Progenitor cell of endocrine pancreas (in vitro differentiated cells): ENCODE data around the gene BAMBI. TPM values are rescaled to one million over a fixed set of nuclear protein-coding genes. Genes with fewer than 3 reads are reported as not detected.
A peak's percentile ranks its signal among the peaks of the same experiment; 100 is the strongest.

ENCODE experiments used
- DNase-seq: peaks from one replicate; pipeline ENCODE4 v3.0.0; 2021; ENCODE audit warnings: low spot score; ENCODE audit not compliant: unreplicated experiment
- H3K27ac Mint-ChIP-seq: 2 replicates; pipeline ENCODE4 v1.8.0; 2021; ENCODE audit warnings: mild to moderate bottlenecking, moderate library complexity, mixed read lengths
- H3K27me3 Mint-ChIP-seq: 2 replicates; pipeline ENCODE4 v1.8.0; 2021; ENCODE audit warnings: mixed read lengths
- H3K36me3 Mint-ChIP-seq: 2 replicates; pipeline ENCODE4 v1.8.0; 2022; ENCODE audit warnings: mixed read lengths; ENCODE audit not compliant: insufficient read depth
- H3K4me1 Mint-ChIP-seq: 2 replicates; pipeline ENCODE4 v1.8.0; 2021; ENCODE audit warnings: low read depth, mixed read lengths
- H3K4me3 Mint-ChIP-seq: 2 replicates; pipeline ENCODE4 v1.8.0; 2021; ENCODE audit warnings: low read depth, mild to moderate bottlenecking, moderate library complexity, mixed read lengths
- H3K9me3 Mint-ChIP-seq: 2 replicates; pipeline ENCODE4 v1.8.0; 2021; ENCODE audit warnings: low read depth, mixed read lengths
- CTCF ChIP-seq: fragments of 200-600 bp; sonication (generic); IDR thresholded peaks from one replicate; pipeline ENCODE4 v1.5.0; 2021; ENCODE audit warnings: antibody characterized with exemption, mild to moderate bottlenecking; ENCODE audit not compliant: unreplicated experiment
- total RNA-seq: library from RNA; stranded (reverse); gene quantifications from 2 replicates; pipeline ENCODE4 v1.2.1, GENCODE V29; 2021

The BAMBI gene
- total RNA-seq, 1 donor from 2014 or later: 31.4 TPM

GRCh38 chr10:28715246-28715645 lies 37.9 kb downstream of the BAMBI start:
- H3K4me1 Mint-ChIP-seq: peaks cover 18% of the 10 kb centered on the region
- H3K9me3 Mint-ChIP-seq: no peaks in the 10 kb centered on the region
- DNase-seq: no peak
- H3K4me3 Mint-ChIP-seq: no peak overlapping the region
- no peaks in the 10 kb centered on the region for H3K27me3 Mint-ChIP-seq
- no peak overlapping the region for H3K27ac Mint-ChIP-seq
- no peak for TF ChIP-seq CTCF
- H3K36me3 Mint-ChIP-seq: no peaks in the 10 kb centered on the region

- no peaks in the 10 kb centered on the region for H3K27me3 Mint-ChIP-seq
- TF ChIP-seq CTCF: no peak
- H3K4me3 Mint-ChIP-seq: no peak overlapping the region
- H3K36me3 Mint-ChIP-seq: no peaks in the 10 kb centered on the region
- H3K9me3 Mint-ChIP-seq: no peaks in the 10 kb centered on the region
- H3K27ac Mint-ChIP-seq: no peak overlapping the region
- H3K4me1 Mint-ChIP-seq: peaks cover 16% of the 10 kb centered on the region
- DNase-seq: no peak
Measured at GRCh38 chr10:28715757-28716156, 38.4 kb downstream of the BAMBI start.

- no peak for TF ChIP-seq CTCF
- H3K4me3 Mint-ChIP-seq: no peak overlapping the region
- H3K27me3 Mint-ChIP-seq: peaks cover 3% of the 10 kb centered on the region
- peaks cover 20% of the 10 kb centered on the region for H3K4me1 Mint-ChIP-seq
- no peak for DNase-seq
- no peaks in the 10 kb centered on the region for H3K9me3 Mint-ChIP-seq
- H3K36me3 Mint-ChIP-seq: no peaks in the 10 kb centered on the region
- no peak overlapping the region for H3K27ac Mint-ChIP-seq
Measured at GRCh38 chr10:28716748-28717147, 39.4 kb downstream of the BAMBI start.

GRCh38 chr10:28717656-28718201 lies 40.4 kb downstream of the BAMBI start:
- H3K9me3 Mint-ChIP-seq: no peaks in the 10 kb centered on the region
- TF ChIP-seq CTCF: no peak
- H3K4me3 Mint-ChIP-seq: no peak overlapping the region
- DNase-seq: no peak
- peaks cover 24% of the 10 kb centered on the region for H3K4me1 Mint-ChIP-seq
- H3K27me3 Mint-ChIP-seq: peaks cover 5% of the 10 kb centered on the region
- H3K27ac Mint-ChIP-seq: no peak overlapping the region
- H3K36me3 Mint-ChIP-seq: no peaks in the 10 kb centered on the region

- H3K4me1 Mint-ChIP-seq: peaks cover 10% of the 10 kb centered on the region
- H3K27ac Mint-ChIP-seq: peak overlapping the region; percentile 52
- no peak for DNase-seq
- no peaks in the 10 kb centered on the region for H3K9me3 Mint-ChIP-seq
- no peak for TF ChIP-seq CTCF
- H3K27me3 Mint-ChIP-seq: peaks cover 5% of the 10 kb centered on the region
- no peaks in the 10 kb centered on the region for H3K36me3 Mint-ChIP-seq
- H3K4me3 Mint-ChIP-seq: no peak overlapping the region
Measured at GRCh38 chr10:28719789-28720436, 42.6 kb downstream of the BAMBI start.
